ENCODE measurements around the gene SLC9A7. TPM values are rescaled to one million over a fixed set of nuclear protein-coding genes. Genes with fewer than 3 reads are reported as not detected.

Gene SLC9A7
- total RNA-seq, 4 donors from 2014 or later: 5.5 to 11.1 (median 7.3) TPM

GRCh38 chrX:46635186-46635585 is 123.7 kb downstream of the SLC9A7 start:
- Histone ChIP-seq H3K9me3 (no peaks in the 10 kb centered on the region), H3K4me3 (no peak overlapping the region), H3K27me3 (no peaks in the 10 kb centered on the region), H3K36me3 (no peaks in the 10 kb centered on the region), H3K27ac (no peak overlapping the region), H3K4me1 (peaks cover 0 to 5% (median 0%) of the 10 kb centered on the region in 4 donors)
- WGBS, 2 donors: 59 to 91% methylated on average over 2 of the region's 2 CpGs
- TF ChIP-seq CTCF (IDR thresholded peaks at IDR 0.05): no peak
- no peak for TF ChIP-seq EP300 (IDR thresholded peaks at IDR 0.05)
- no peak for TF ChIP-seq POLR2A (IDR thresholded peaks at IDR 0.05)
- DNase-seq (ENCODE audit: low spot score in 2 of 2): no peak

DNA sequence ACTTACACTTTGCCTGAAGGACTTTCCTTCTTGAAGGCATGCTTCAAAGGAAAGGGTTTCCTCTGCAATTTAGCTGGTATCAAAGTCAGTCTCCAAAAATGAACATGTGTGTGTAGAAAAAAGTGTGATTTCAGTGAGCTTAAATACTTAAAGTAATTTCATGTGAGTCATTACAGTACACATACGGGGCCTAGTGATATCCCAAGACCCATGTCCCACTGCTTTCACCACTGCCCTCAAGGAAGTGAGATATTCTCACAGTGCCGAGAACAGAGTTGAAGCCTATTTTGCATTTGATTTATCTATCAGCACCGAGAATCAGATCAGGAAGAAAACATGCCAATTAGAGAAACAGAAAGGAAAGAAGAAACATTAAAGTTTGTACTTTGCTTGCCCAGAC is 124.3 kb downstream of the SLC9A7 start:
- Histone ChIP-seq H3K27me3 (no peaks in the 10 kb centered on the region), H3K36me3 (no peaks in the 10 kb centered on the region), H3K9me3 (no peaks in the 10 kb centered on the region), H3K27ac (no peak overlapping the region), H3K4me3 (no peak overlapping the region), H3K4me1 (peaks cover 0 to 5% (median 0%) of the 10 kb centered on the region in 4 donors)
- TF ChIP-seq POLR2A (IDR thresholded peaks at IDR 0.05) (no peak), CTCF (IDR thresholded peaks at IDR 0.05) (no peak), EP300 (IDR thresholded peaks at IDR 0.05) (no peak)
- WGBS, 2 donors: 67 to 73% methylated on average over 3 of the region's 3 CpGs
- no peak for DNase-seq (ENCODE audit: low spot score in 2 of 2)

- H3K27ac ChIP-seq: peak overlapping the region in 2 of 4 donors; percentile 64 to 70
These were observed 128.8 kb downstream of the SLC9A7 start for GRCh38 chrX:46630141-46630540.

GRCh38 chrX:46628460-46629371 is 130.2 kb downstream of the SLC9A7 start:
- WGBS, 2 donors: 36 to 41% methylated on average over 4 to 6 of the region's 6 CpGs
- no peak overlapping the region for H3K4me3 ChIP-seq
- peak; percentile 61 to 63 for DNase-seq (ENCODE audit: low spot score in 2 of 2)
- no peaks in the 10 kb centered on the region for H3K36me3 ChIP-seq
- H3K4me1 ChIP-seq: peaks cover 0 to 19% (median 8%) of the 10 kb centered on the region in 4 donors
- no peaks in the 10 kb centered on the region for H3K9me3 ChIP-seq
- no peaks in the 10 kb centered on the region for H3K27me3 ChIP-seq
- H3K27ac ChIP-seq: peak overlapping the region in 2 of 4 donors; percentile 64 to 70
- no peak for TF ChIP-seq CTCF (IDR thresholded peaks at IDR 0.05)
- TF ChIP-seq EP300 (IDR thresholded peaks at IDR 0.05): peak in 1 of 2 donors; percentile 52

More at GRCh38 chrX:46630141-46630540, 128.8 kb downstream of the SLC9A7 start:
- Histone ChIP-seq H3K36me3 (no peaks in the 10 kb centered on the region), H3K9me3 (no peaks in the 10 kb centered on the region), H3K27me3 (no peaks in the 10 kb centered on the region), H3K4me3 (no peak overlapping the region), H3K4me1 (peaks cover 0 to 19% (median 8%) of the 10 kb centered on the region in 4 donors)
- 72 to 100% methylated on average over 1 of the region's 1 CpG for WGBS, 2 donors
- no peak for TF ChIP-seq CTCF (IDR thresholded peaks at IDR 0.05)
- no peak for TF ChIP-seq POLR2A (IDR thresholded peaks at IDR 0.05)
- TF ChIP-seq EP300 (IDR thresholded peaks at IDR 0.05): no peak
- DNase-seq (ENCODE audit: low spot score in 2 of 2): no peak

Data from tibial nerve (tissue), 4 donors.